Limb (tissue), 2 donors: Measurements from ENCODE around the gene TBC1D24.
"Not testable (repeated sequence)": the region's sequence is repeated elsewhere in the genome, so short reads cannot be mapped to it uniquely, and the experiment has no call there.

Source experiments
- DNase-seq, 2 donors: peaks; one replicate each; pipeline ENCODE4 v3.0.0-alpha.2; 2016; ENCODE audit errors: extremely low spot score in 2 of 2

The TBC1D24 gene

GRCh38 chr16:2474877-2475412 lies at the start of gene TBC1D24:
TSS of gene TBC1D24 (plus strand) at chr16:2475127. CDS start at chr16:2496149, 21,022 bp downstream.
- peak; percentile 83 to 94 for DNase-seq

- no peak for DNase-seq
These were observed 49.0 kb upstream of the TBC1D24 start for GRCh38 chr16:2425825-2426430.

GRCh38 chr16:2426941-2427361 lies 48.0 kb upstream of the TBC1D24 start:
- no peak for DNase-seq

- DNase-seq = no peak
These were observed 47.4 kb upstream of the TBC1D24 start for GRCh38 chr16:2427526-2427925.

- DNase-seq = no peak
These were observed 46.7 kb upstream of the TBC1D24 start for GRCh38 chr16:2428051-2428783.

GRCh38 chr16:2428784-2429033 lies 46.2 kb upstream of the TBC1D24 start:
- no peak for DNase-seq

- DNase-seq = peak; percentile 95 to 99
These were observed 45.7 kb upstream of the TBC1D24 start, which contains the start of gene CCNF for GRCh38 chr16:2429034-2429770. TSS of gene CCNF (plus strand) at chr16:2429447. CDS start at chr16:2429482, 35 bp downstream.

- DNase-seq = no peak
These were observed 44.9 kb upstream of the TBC1D24 start for GRCh38 chr16:2429771-2430663.

- DNase-seq = no peak
These were observed 42.6 kb upstream of the TBC1D24 start for GRCh38 chr16:2432286-2432685.

GRCh38 chr16:2432801-2433505 lies 42.0 kb upstream of the TBC1D24 start:
- no peak for DNase-seq

- DNase-seq = not testable (repeated sequence)
These were observed 39.7 kb upstream of the TBC1D24 start for GRCh38 chr16:2435236-2435635.

- DNase-seq = no peak
These were observed 38.8 kb upstream of the TBC1D24 start for GRCh38 chr16:2436110-2436509.

GRCh38 chr16:2437032-2437790 lies 37.7 kb upstream of the TBC1D24 start:
- DNase-seq = no peak

GRCh38 chr16:2438121-2438520 lies 36.8 kb upstream of the TBC1D24 start:
- no peak for DNase-seq

- DNase-seq = no peak
These were observed 35.3 kb upstream of the TBC1D24 start for GRCh38 chr16:2439598-2439997.

- DNase-seq = not testable (repeated sequence)
These were observed 33.7 kb upstream of the TBC1D24 start for GRCh38 chr16:2441143-2441804.

GRCh38 chr16:2443555-2443954 lies 31.4 kb upstream of the TBC1D24 start:
- no peak for DNase-seq

- no peak for DNase-seq
These were observed 26.9 kb upstream of the TBC1D24 start for GRCh38 chr16:2447920-2448583.

- DNase-seq = no peak
These were observed 25.8 kb upstream of the TBC1D24 start for GRCh38 chr16:2449118-2449517.
